NCI-H446 (cell line): Measurements from ENCODE around the gene ATP23.

Source experiments
- DNase-seq, 2 experiments: peaks; one replicate each; lab custom pipeline; 2025; lab: John Stamatoyannopoulos, UW

Gene ATP23

DNA sequence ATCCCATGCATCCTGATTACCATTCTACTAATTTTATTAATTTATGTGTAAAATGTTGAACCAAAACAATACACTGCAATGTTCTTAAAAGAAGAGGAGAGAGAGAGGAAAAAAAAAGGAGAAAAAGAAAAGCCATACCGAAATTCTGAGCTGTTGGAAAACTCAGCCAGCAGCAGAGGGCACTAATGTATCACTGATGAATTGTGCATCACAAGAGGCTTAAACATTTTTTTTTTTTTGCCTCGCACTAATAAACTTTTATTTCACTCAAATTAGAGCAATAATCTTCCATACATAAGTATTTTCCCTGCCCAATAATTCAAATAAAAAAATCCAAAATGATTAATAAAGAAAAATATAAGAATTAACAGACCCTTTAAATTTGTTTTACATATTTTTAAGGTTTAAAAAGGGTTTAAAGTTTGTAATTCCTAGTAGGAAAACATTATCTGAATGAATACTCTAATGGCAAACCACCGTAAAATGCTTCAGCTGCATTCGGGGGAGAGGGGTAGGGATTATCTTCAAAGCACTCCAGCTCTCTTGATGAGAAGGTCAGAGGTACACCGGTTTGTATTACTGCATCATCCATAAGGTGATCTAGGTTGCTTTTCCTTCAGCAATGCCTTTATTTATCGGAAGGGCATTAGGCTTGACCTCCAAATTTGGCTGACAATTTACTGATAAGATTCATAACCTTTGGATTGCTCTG lies 41.9 kb downstream of the ATP23 start:
- DNase-seq = peak; percentile 38 to 75

DNA sequence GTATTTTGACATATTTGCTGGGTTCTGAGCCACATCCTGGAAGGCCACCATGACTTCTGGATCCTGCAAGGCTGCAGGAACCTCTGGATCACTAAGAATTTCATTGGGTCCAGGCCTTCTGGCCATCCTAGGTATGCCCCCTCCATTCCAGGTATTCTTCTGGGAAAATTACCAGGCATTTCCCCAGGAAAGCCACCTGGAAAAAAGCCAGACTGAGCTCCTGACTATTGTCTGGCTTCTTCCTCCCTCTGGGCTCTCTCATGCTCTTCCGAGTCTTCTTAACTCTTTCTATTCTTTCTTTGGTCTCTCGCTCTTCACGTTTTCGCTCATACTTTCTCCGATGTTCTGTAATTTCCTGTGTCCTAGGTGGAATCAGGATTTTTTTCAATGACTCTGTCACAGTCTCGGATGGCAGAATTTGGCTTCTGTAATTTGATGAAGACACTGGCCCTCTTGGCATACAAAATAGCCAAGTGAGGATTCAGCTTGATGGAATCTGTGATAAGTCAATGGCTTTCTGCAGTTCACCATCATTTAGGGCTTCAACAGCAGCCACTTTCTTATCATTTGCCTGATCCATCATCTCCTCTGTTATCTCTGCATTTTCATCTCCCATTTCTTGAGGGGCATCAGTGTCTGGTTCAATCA lies 42.6 kb downstream of the ATP23 start:
- no peak for DNase-seq

GRCh38 chr12:57984629-57985151 lies 43.3 kb downstream of the ATP23 start:
- no peak for DNase-seq

GRCh38 chr12:57985685-57986084 lies 44.3 kb downstream of the ATP23 start:
- no peak for DNase-seq

GRCh38 chr12:57989838-57990237 lies 48.5 kb downstream of the ATP23 start:
- DNase-seq = no peak

- no peak for DNase-seq
These were observed 49.0 kb downstream of the ATP23 start for GRCh38 chr12:57990241-57990883.

GRCh38 chr12:57992001-57992400 lies 50.6 kb downstream of the ATP23 start:
- DNase-seq = no peak

- DNase-seq = no peak
These were observed 51.7 kb downstream of the ATP23 start for GRCh38 chr12:57993030-57993429.

GRCh38 chr12:57993834-57994233 lies 52.5 kb downstream of the ATP23 start:
- no peak for DNase-seq

- no peak for DNase-seq
These were observed 55.2 kb downstream of the ATP23 start for GRCh38 chr12:57996520-57996919.

DNA sequence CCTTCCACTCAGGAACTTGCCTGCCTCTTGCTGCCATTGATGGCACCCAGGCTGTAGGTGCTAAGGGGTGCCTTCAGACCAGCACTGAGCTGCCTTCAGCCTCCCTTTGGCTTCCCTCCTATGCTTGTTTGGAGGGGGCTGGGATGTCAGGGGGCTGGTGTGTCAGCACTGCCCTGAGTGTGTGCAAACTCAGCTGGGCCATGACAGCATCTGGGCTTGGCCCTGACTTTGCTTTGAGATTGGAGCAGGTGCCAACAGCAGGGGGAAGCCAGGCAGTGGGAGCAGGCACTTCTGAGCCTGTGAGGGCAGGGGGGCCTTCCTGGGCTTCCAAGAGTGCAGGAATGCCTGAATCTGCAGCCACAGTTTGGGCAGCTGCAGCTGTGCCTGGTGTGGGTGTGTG lies 56.9 kb downstream of the ATP23 start:
- DNase-seq = no peak

DNA sequence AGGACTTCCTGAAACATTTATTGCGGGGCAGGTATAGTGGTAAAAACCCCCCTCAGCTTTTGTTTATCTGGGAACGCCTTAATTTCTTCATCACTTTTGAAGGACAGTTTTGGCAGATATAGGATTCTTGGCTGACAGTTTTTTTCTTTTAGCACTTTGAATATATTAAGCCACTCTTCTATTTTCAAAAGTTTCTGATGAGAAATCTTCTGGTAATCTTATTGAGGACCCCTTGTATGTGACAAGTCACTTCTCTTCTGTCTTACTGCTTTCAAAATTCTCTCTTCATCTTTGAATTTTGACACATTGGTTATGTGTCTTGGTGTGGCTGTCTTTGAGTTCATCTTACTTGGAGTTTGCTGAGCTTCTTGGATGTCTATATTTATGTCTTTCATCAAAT lies 59.1 kb downstream of the ATP23 start:
- no peak for DNase-seq

GRCh38 chr12:58007875-58008274 lies 66.5 kb downstream of the ATP23 start:
- no peak for DNase-seq

DNA sequence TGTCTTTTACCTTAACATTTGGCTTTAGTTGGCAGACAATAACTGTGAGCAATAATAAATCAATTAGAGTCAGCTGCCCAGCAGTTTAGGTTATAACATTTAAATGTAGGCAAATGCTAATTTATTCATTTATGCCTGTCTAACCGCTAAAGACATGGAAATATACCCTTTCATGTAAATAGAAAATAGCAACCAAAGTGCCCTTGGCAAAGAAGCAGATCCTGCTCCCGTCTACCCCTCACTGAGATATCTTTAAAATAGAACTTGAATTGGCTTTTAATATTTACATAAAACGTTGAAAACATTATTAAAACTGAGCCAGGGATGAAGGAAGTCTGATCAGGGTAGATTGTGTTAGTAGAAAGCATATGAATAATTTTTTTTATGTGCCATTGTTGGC lies 67.3 kb downstream of the ATP23 start:
- no peak for DNase-seq
